NCI-H2081 treated with DMSO at 0.1 percent for 48 hours (cell line): ENCODE results near the gene GOLGA2.
A peak's percentile ranks its signal among the peaks of the same experiment; 100 is the strongest.
"Not testable (repeated sequence)": the region's sequence is repeated elsewhere in the genome, so short reads cannot be mapped to it uniquely, and the experiment has no call there.

Source experiments
- DNase-seq: peaks from one replicate; lab custom pipeline; 2025; lab: John Stamatoyannopoulos, UW

The GOLGA2 gene

DNA sequence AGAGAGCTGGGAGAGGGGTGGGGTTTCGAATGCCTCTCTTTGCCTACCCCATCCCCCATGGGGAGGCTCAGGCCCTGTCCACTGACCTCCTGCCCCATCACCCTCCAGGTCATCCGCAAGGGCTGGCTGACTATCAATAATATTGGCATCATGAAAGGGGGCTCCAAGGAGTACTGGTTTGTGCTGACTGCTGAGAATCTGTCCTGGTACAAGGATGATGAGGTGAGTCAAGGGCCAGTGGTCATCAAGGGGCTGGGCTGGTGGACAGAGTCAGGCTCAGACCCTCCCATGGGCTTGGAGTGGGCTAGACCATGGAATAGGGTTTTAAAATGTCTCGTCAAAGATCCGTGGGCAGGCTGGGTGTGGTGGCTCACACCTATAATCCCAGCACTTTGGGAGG lies 33.7 kb downstream of the GOLGA2 start:
- no peak for DNase-seq

DNA sequence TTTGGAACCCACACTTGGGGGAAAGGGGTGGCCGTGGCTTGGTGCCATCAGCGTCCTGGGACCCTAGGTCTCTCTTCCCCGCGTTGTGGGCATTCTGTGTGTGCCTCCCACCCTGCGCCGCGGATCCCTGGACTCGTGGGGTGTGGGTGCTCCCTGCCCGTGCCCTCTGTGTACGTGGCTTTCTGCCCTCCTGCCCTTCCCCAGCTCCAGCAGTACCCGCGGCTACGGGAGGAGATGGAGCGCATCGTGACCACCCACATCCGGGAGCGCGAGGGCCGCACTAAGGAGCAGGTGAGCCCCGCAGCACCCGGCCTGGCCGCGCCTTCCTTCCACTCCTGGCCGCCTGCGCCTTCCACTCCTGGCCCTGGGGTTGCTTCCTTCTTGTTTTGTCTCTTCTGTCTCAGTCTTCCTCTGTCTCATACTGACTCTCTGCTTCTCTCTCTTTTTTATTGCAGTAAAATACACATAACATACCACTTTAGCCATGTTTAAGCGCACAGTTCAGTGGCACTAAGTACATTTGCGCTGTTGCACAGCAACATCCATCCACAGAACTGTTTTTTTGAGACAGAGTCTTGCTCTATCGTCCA lies 41.9 kb downstream of the GOLGA2 start:
- no peak for DNase-seq

DNA sequence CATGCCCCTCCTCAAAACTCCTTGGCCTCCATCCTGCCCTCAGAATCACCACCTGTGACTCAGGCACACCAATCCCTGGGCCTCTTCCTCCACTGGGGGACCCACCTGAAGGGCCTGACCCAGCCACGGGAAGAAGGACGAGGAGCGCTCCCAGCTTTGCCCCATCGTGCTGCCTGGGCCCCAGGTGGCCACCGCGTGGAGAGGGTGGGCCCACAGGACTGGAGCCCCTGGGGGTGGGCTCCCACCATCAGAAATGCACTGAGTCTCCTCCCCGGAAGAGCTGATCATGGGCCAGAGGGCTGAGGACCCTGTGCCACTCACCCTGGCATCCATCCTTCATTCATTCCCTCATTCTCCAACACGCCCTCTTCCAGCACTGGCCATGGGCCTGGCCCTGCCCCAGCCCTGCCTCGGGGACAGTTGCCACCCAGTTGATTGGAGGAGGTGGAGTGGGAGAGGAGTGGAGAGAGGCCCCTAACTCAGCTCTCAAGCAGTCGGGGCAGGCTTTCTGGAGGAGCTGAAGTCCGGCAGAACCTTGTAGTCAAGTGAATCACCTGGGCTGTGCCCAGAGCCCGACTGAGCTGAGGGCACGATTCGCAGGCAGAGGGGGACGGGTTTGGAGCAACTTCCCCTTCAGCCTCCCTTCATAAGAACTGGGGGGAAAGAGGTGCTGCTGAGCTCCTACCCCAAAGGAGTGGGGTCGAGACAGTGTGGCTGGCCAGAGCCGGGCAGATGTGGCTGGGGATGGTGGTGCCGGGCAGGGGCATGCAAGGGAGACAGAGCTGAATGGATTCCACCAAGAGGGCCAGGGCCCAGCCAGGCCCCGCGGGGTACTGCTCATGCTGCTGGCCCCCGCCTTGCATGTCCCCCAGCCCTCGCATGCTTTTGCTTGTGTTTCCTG lies 43.0 kb downstream of the GOLGA2 start:
- no peak for DNase-seq

DNA sequence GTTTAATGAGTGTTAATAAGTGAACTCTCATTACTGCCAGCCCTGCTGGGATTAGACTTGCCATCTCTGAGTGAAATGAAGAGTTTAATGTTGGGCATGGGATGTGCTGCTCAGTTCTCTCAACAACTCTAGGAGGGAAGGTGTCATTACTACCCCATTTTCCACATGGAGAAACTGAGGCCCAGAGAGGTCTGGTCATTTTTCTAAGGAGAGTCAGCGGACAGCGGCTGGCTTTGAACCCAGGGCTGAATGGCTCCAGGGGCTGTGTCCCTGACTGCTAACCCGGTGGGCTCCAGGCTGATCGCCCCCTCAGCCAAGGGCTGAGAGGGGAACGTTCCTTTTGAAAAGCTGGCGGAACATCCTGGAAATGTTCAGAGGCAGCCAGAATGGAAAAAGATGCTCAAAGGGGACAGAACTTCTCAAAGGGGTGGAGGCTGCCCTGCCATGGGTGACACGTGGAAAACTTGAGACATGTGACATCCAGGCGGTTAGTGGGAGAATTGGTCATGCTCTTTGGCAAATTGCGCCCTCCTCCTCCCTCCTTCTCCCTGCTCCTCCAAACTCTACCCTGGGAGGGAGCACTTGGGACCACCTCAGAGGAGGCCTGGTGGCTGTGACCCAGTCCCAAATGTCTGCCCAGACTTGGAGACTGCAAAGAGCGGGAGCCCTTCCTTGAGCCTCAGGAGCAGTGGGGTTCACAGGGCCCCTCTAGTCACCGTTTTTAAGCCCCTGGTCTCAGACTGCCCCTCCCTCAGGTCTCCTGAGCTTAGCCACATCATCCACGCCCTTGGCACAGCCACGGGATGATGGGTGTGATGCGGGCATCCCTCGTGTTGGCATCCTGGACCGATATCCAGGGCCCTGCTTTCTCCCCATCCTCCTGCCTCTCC lies 43.9 kb downstream of the GOLGA2 start:
- no peak for DNase-seq

DNA sequence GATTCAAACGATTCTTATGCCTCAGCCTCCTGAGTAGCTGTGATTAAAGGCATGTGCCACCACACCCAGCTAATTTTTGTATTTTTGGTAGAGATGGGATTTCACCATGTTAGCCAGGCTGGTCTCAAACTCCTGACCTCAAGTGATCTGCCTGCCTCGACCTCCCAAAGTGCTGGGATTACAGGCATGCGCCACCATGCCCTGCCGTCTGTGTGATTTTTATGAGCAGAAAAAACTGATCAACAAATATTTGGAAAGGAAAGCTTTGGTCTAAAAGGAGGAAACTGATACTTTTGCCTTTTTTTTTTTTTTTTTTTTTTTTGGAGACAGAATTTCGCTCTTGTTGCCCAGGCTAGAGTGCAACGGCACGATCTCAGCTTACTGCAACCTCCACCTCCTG lies 44.9 kb downstream of the GOLGA2 start:
- DNase-seq = not testable (repeated sequence)

DNA sequence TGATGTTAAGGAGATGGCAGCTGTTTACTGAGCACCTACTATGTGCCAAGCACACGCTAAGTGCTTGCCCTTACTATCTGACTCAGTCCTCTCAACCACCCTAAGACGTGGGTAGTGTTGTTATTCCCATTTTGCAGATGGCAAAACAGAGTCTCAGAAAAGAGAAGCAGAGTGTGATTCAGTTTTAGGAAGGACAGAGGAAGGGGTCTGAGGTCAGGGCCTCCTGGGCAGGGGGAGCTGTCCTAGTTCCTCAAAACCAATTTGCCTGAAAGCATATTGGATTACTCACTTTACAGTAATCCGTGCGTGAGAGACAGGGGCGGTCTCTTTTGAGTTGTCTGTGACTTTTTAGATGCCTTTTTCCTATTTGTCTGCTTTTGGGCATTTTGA lies 49.4 kb downstream of the GOLGA2 start:
- no peak for DNase-seq

DNA sequence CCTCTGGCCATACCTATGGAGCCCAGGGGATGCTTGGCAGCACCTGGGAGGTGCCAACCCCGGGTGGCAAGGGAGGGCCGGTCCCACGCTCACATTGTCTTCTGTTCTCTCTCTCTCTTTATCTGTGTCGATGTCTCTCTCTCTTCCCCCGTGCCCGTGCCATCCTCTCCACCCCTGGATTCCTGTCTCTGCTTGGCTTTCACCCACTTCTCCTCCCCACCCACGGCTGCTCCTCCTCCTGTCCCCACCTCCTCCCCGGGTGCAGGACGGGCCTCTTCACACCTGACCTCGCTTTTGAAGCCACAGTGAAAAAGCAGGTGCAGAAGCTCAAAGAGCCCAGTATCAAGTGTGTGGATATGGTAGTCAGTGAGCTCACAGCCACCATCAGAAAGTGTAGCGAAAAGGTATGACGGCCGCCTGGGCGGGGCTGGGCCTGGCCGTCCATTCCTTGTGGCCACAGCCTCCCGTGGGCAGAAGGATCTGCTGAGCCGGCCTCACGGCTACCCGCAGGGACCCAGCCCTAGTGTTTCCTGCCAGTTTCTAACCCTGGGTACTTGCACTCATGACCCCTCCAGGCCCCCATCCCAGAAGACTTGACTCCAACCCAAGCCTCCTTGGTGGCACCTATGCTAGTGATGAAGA lies 49.9 kb downstream of the GOLGA2 start:
- no peak for DNase-seq

DNA sequence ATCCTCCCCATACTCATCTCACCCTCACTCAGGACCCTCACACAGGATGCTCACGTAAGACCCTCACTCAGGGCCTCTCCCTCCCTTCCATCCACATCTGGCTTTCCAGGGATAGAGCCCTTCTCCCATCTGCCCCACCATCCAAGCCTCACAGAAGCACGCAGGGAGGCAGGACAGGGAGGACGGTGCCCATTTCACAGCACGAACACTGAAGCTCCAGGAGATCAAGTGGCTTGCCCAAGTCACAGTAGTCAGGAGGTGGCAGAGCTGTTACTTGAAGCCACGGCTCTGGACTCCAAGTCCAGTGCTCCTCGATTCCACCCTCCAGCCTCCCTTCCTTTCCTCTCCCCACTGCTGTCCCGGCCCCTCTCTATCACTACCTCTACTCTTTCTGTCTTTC lies 50.9 kb downstream of the GOLGA2 start:
- no peak for DNase-seq

DNA sequence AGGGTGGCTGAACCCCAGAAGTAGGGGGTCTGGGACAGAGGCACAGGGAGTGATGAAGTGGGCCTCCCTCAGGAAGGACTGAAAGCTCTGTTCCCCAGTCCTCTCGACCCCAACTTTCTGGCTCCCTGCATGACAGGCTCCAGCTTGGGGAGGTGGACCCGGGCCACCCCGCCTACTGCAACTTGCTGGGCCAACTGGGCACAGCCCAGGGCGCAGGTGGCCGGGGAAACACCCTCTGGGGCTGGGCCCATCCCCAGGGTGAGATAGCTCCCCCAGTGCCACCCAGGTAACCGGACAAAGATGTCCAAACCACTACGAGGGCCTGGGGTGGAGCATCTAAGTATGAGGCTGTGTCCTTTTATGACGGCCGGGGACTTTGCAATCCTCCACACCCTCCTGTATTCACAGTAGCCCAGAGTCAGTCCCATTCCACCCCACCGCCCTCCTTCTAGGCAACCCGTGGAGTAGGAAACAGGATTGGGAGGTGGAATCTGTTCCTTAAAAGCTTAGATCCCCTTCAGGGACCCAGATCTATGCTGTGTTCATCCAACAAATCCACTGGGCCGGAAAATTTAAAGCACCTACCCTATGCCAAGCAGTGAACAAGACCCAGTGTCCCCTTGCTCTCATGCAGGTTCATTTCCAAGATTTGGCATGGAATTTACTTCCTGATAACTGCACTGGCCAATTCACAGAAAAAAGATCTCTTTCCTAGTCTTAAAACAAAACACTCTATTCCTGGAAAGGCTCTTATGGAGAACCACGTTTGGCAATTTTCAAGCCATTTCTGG lies 52.7 kb downstream of the GOLGA2 start:
- DNase-seq = no peak

DNA sequence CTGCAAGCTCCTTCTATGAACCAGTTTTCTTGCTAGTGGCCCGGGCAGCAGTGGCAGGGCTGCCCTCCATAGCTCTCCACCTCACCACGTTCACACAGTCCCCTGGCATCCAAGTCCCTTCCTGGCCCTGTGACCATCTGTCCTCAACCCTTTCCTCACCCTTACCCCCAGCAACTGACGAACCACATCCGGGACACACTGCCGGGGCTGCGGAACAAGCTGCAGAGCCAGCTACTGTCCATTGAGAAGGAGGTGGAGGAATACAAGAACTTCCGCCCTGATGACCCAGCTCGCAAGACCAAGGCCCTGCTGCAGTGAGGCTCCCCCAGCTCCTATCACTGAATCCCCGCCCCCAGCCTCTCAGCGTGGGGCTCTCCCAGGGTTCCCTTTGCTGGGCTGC lies 53.8 kb downstream of the GOLGA2 start:
- DNase-seq = no peak

DNA sequence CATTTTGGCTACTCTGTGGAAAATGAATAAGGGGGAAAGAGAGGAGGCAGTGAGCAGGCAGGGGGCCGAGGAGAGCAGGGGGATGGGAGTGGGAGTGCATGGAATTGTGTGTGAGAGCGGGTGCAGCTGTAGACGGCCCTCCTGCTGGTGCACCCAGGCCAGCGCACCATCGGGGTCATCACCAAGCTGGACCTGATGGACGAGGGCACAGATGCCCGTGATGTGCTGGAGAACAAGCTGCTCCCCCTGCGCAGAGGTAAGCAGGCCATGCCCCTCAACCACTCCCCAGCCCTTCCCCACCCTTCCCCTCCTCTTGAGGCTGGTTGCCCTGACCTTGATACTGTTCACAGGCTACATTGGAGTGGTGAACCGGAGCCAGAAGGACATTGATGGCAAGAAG lies 56.0 kb downstream of the GOLGA2 start:
- no peak for DNase-seq

DNA sequence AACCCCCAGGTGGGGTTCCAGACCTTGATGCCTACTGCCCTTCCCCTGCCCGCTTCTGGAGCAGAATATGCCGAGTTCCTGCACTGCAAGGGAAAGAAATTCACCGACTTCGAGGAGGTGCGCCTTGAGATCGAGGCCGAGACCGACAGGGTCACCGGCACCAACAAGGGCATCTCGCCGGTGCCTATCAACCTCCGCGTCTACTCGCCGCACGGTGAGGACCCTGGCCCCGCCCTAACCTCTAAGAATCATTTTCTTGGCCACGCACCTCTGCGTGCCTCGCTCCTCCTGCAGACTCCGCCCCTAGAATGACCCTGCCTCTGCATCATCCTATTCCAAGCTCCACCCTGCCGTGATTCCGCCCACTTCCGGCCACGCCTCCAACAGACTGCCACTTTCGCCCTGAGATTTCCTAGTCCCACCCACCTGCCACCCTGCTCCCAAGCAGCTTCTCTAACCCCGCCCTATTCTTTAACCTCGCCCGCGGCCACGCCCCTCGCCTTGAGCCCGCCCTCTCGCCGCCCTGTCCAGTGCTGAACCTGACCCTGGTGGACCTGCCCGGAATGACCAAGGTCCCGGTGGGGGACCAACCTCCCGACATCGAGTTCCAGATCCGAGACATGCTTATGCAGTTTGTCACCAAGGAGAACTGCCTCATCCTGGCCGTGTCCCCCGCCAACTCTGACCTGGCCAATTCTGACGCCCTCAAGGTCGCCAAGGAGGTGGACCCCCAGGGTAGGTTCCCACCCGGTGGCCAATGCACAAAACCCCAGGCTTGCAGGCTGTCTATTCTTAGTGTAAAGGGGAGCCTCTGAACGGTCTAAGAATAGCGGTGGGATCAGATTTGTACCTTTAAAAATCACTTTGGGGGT lies 57.1 kb downstream of the GOLGA2 start:
- peak; percentile 39 for DNase-seq

DNA sequence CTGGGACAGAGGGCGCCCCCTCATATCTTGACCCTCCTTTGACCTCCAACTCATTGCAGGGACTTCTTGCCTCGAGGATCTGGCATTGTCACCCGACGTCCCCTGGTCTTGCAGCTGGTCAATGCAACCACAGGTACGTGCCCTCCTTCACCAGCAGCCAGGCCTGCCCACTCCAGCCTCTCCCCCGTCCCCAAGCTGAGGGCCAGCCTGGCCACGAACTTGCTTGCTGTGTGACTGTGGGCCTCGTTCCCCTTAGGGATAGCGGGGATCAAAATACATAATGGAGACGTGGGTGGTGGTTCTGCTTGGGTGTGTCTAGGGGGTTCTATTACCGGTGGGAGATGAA lies 57.7 kb downstream of the GOLGA2 start:
- no peak for DNase-seq

DNA sequence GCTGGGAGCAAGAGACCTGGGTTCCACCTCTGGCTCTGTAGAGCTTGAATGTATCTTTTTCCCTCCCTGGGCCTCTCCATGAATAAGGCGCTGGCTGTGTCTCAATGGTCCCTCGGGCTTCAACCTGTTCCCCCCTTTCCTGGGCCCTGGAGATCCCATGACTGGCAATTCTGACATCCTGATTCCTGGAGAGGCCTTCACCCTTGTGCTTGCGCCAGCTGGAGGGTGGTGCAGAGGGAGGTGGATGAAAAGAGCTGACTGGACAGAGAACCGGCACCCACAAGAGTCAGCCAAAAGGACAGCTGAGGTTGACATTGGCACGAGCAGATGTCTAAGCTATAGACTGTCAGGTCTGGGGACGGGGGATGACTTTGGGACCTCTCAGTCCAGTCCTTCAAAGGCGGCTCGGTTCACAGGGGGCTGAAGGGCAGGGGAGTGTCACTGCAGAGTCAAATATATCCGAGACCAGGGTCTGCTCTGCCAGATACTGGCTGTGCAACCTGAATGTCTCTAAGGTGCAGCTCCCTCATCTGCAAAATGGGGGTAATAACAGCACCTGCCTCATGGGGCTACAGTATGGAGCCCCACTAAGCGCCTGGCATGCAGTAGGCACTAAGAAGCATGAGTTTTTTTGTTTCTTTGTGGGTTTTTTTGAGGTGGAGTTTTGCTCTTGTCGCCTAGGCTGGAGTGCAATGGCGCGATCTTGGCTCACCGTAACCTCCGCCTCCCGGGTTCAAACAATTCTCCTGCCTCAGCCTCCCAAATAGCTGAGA lies 58.8 kb downstream of the GOLGA2 start:
- no peak for DNase-seq

DNA sequence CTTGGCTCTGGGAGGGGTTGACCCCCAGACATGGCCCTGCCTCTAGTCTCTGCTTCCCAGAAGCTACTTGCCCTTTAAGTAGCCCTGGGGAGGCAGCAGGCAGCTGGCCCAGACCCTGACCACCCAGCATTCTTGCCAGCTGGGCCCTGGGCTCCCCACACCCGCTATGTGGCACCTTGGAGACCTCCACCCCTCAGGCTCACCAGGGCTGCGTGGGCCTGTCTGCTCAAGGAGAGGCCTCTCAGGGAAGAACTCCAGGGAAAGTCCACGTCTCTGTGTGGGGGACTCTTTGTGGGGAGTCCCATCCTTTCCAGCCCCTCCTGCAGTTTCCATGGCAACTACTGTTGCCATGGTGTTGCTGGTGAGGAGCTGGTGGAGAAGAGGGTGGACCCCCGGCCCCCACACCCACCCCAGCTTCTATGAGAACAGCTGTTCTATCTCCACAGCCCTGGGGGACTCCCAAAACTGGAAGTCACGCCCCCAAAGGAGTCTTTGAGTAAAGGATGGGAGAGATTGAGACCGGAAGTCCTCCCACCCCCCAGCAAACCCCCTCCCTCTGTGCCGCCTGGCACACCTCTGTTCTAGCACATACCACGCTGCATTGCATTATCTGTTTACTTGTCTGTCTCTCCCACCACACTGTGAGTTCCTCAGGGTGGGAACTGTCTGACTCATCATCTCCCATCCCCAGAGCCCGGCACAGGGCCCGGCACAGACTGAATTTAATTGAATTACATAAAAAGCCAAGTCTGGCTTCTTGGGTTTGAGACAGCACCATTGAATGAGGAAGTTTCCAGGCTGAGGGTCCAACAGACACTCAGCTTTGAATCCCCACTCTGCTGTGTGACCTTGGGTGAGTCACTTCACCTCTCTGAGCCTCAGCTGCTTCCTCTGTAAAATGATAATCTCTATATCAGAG lies 60.1 kb downstream of the GOLGA2 start:
- no peak for DNase-seq

DNA sequence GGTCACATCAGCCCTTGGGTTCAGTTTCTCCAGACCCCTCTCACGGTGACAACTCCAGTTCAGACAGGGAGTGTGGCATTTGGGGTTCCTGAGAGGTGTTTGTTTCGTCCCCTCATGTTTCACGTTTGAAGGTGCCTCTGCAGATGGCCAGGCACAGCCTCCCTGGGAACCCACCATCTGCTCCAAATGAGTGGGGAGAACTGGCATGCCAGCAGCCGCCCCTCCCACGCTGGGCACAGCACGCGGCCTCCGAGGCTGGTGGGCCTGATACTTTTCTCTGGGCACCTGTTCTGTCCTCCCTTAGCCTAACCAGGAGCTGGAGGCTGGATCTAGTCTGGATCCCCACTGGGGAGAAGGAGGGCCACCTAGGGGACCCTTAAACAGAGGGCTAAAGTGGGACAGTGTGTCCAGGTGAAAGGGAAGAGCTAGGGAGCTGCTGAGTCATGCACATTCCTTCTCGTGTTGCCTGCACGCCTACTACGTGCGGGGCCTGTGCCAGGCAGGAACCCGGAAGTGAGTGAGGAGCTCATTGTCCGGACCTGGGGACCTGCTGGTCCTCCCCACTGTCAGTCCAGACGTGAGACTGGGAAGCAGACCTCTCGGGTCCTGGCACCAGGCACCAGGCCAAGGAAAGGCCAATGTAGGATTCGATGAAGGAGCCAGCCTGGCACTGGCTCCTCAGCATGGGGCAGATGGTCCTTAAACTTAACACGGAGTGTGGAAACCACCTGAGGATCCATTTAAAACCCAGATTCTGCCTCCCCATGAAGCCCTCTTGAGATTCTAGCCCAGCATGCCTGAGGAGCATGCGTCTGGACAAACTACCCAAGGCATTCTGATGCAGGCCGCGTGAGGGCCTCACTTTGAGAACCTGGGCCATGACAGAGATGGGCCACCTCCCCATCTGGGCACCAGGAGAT lies 61.0 kb downstream of the GOLGA2 start:
- no peak for DNase-seq

DNA sequence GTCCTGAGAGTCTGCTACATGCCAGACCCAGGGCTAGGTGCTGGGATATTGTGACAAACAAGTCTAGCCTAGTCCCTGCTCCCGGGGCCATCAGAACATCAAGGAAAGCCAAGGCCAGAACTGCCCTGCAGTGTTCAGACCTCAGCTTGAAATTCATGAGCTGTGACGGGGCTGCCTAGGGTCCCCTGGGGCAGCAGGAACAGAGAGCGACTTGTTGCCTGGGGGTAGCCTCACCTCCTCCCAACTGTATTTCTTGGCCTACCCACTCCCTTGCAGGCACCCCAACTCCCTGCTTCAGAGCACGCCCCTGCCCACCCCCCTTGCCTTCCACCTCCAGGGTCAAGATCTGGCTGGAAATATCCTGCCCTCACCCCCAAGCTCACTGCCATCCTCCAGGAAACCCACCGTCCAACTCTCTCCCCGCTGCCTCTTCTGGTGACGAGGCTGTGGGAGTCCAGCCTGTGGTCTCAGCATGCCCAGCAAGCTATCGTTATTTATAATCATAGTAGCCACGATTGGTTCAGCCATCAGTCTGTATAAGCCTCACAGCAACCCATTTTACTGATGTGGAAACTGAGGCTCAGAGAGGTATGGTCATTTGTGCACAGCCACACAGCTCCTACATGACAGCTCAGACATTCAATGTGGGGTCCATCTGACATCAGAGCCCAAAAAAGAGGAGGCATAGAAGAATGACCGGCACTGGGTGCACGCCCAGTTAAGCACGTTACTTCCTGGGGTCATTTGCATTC lies 61.9 kb downstream of the GOLGA2 start:
- no peak for DNase-seq
